ENCODE measurements around the gene MTFR1L. TPM values are rescaled to one million over a fixed set of nuclear protein-coding genes. Genes with fewer than 3 reads are reported as not detected.

Gene MTFR1L
- total and polyA plus RNA-seq, 9 of the 15 experiments (the other 6 are each of a cell fraction or from before 2014, with no cell fraction given): 41.4 to 98.5 (median 53.7) TPM

DNA sequence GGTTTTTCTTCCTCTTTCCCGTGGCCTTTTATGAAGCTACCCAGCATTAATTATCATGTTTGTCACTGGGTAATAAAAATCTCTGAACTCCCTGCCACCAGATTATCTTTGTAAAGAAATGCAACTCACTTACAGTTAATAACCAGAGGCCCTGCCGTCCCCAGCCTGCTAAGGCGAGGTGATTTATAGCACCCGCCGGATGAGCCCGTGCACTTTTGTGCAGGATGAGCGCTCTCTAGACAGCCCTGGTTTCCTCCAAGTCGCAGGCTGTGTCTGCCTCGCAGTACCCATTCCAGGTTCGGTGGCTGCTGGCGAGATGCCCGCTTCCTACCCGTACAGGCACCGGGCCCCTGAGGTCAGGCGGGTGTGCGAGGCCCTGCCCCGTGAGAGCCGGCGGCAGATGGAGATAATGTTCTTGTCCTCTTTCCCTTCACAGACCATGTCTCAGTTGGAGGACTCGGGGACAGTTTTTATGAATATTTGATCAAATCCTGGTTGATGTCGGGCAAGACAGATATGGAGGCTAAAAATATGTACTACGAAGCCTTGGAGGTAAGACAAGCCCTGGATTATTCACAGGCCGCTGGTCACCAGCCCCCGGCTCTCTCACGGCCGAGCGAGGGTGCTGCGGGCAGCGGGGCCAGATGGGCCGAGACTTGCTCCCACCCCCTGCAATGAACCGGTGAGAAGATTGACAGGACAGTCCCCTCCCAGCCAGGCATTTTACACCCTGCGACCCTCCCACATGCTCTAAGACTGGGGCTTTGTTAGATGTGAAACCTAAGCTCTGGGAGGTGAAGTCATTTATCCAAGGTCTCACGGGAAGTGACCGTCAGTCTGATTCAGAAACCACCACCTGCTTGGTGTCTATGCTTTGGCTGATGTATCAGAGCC lies 48.3 kb upstream of the MTFR1L start (continued):
- TF ChIP-seq, protein P1, sequence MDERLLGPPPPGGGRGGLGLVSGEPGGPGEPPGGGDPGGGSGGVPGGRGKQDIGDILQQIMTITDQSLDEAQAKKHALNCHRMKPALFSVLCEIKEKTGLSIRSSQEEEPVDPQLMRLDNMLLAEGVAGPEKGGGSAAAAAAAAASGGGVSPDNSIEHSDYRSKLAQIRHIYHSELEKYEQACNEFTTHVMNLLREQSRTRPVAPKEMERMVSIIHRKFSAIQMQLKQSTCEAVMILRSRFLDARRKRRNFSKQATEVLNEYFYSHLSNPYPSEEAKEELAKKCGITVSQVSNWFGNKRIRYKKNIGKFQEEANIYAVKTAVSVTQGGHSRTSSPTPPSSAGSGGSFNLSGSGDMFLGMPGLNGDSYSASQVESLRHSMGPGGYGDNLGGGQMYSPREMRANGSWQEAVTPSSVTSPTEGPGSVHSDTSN (CRISPR knock-in tag; IDR thresholded peaks at IDR 0.05; ENCODE audit: low read depth): no peak
- TF ChIP-seq, protein P1 (tag; conservative IDR thresholded peaks at IDR 0.05; ENCODE audit: low read depth): peak; percentile 96
- peak; percentile 45 for TF ChIP-seq L3MBTL2 (IDR thresholded peaks at IDR 0.05)

DNA sequence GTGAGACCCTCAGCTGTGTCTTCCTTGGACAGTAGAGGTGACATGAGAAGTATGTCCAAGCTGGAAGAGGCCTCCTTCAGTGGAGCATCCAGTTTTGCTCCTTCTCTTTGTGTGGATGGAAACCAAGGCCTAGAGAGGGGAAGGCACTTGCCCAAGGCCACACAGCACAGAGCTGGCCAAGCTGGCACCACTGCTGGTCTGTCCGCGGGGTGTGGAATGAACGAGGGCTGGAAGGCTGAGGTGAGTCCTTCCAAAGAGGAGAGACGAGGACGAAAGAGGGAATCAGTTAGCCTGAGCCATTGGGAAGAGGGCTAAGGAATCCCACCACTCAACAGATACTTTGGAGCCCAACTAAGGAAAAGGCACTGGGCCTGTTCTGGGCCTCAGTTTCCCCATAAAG lies 47.6 kb upstream of the MTFR1L start:
- DNase-seq (ENCODE audit: extremely low read depth in 1 of 4, low spot score in 3 of 4) (no peak), FAIRE-seq (no peak), ATAC-seq (no peak)
- no TSS peak for BruUV-seq (replicated peaks)
- Histone ChIP-seq H4K20me1 (replicated peaks; ENCODE audit: control insufficient read depth, insufficient read depth, low read length) (peaks cover 7% of the 10 kb centered on the region; the same call in 1 of the 2 replicates), H3K27ac (ENCODE audit: extremely low read depth, low read depth, low read length) (no peak overlapping the region), H3K4me3 (no peak overlapping the region), H3K36me3 (ENCODE audit: control insufficient read depth, insufficient read depth, low read length) (no peaks in the 10 kb centered on the region), H3K9me3 (replicated peaks; ENCODE audit: control insufficient read depth, insufficient read depth, low read depth, low read length) (no peaks in the 10 kb centered on the region; the same call in 1 of the 2 replicates), H3K4me2 (ENCODE audit: insufficient read depth, low read length) (no peak overlapping the region), H3K79me2 (ENCODE audit: control insufficient read depth, insufficient read depth, low read length) (no peaks in the 10 kb centered on the region), H3K27me3 (ENCODE audit: control insufficient read depth in 2 of 2, insufficient read depth in 2 of 2, low read length in 2 of 2) (peaks cover 4 to 36% of the 10 kb centered on the region in 2 experiments; a peak in 4 of 5 replicates), H3K4me1 (replicated peaks in 1 of 2; ENCODE audit: control insufficient read depth in 2 of 2, insufficient read depth in 2 of 2, low read length in 2 of 2) (peaks cover 0 to 27% of the 10 kb centered on the region in 2 experiments; a peak in 3 of 5 replicates), H3K9me1 (ENCODE audit: control insufficient read depth, insufficient read depth, low read length) (no peaks in the 10 kb centered on the region), H2AFZ (ENCODE audit: low read depth, low read length) (no peak overlapping the region), H3K9ac (ENCODE audit: insufficient read depth in 1 of 2, low read depth in 2 of 2, low read length in 2 of 2) (no peak overlapping the region)
- POLR2A ChIA-PET: interaction anchor here (0.8 to 2.1 kb wide), 3 partner anchors 13 to 221 kb away, joined by 3 to 8 read pairs (median 3); no protein-coding TSS in a partner anchor
- 72% methylated on average over 5 of the region's 5 CpGs for WGBS (ENCODE audit: insufficient coverage, low coverage, missing lambda C conversion rate)
- CTCF ChIA-PET (ENCODE audit: low intra/inter-chr PET ratio): no interaction called here
- TF ChIP-seq XRCC5 (IDR thresholded peaks at IDR 0.05; ENCODE audit: low read depth, low read length) (no peak), TEAD1 (CRISPR knock-in tag; IDR thresholded peaks at IDR 0.05) (0 out of 4 replicates have a peak, but pooled peaks of 1 of the 2 experiments have one; percentile 23)
- TF ChIP-seq, protein P2, sequence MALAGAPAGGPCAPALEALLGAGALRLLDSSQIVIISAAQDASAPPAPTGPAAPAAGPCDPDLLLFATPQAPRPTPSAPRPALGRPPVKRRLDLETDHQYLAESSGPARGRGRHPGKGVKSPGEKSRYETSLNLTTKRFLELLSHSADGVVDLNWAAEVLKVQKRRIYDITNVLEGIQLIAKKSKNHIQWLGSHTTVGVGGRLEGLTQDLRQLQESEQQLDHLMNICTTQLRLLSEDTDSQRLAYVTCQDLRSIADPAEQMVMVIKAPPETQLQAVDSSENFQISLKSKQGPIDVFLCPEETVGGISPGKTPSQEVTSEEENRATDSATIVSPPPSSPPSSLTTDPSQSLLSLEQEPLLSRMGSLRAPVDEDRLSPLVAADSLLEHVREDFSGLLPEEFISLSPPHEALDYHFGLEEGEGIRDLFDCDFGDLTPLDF (CRISPR knock-in tag; IDR thresholded peaks at IDR 0.05): no peak
- intact Hi-C loops (cut with micrococcal nuclease): no loop called here
- in situ Hi-C loops (cut with MboI): no loop called here
